H9 (cell line): ENCODE measurements around the gene COL4A2. TPM values are rescaled to one million over a fixed set of nuclear protein-coding genes. Genes with fewer than 3 reads are reported as not detected.

Source experiments
- DNase-seq: peaks from one replicate; pipeline ENCODE4 v3.0.0-alpha.2; 2017
- H2AFZ ChIP-seq: one replicate; pipeline ENCODE4 v1.6.1; 2013; ENCODE audit warnings: mild to moderate bottlenecking, low read length, control low read depth, moderate library complexity
- H2AK5ac ChIP-seq: 2 replicates; pipeline ENCODE4 v1.6.1; 2013; ENCODE audit warnings: low read length, control low read depth, mixed read lengths; ENCODE audit not compliant: insufficient read length
- H2BK120ac ChIP-seq: one replicate; pipeline ENCODE4 v1.6.1; 2013; ENCODE audit warnings: low read depth, mild to moderate bottlenecking, low read length, control low read depth, inconsistent platforms; ENCODE audit not compliant: poor library complexity, severe bottlenecking
- H2BK12ac ChIP-seq: 2 replicates; pipeline ENCODE4 v1.6.1; 2013; ENCODE audit warnings: low read length, control low read depth, mixed read lengths, low read depth; ENCODE audit not compliant: insufficient read length
- H2BK15ac ChIP-seq: 2 replicates; pipeline ENCODE4 v1.6.1; 2013; ENCODE audit warnings: low read depth, low read length, control low read depth
- H2BK20ac ChIP-seq: one replicate; pipeline ENCODE4 v1.6.1; 2013; ENCODE audit warnings: low read depth, mild to moderate bottlenecking, low read length, control low read depth, inconsistent platforms; ENCODE audit not compliant: poor library complexity, severe bottlenecking
- H2BK5ac ChIP-seq: 2 replicates; pipeline ENCODE4 v1.6.1; 2013; ENCODE audit warnings: low read length, control low read depth, mixed read lengths; ENCODE audit not compliant: insufficient read length
- H3K14ac ChIP-seq: 2 replicates; pipeline ENCODE4 v1.6.1; 2013; ENCODE audit warnings: low read length, control low read depth; ENCODE audit not compliant: insufficient read depth
- H3K18ac ChIP-seq: 2 replicates; pipeline ENCODE4 v1.6.1; 2013; ENCODE audit warnings: low read depth, mild to moderate bottlenecking, mixed read lengths, low read length, control low read depth; ENCODE audit not compliant: insufficient read length
- H3K23ac ChIP-seq: 2 replicates; pipeline ENCODE4 v1.6.1; 2013; ENCODE audit warnings: low read length, control low read depth, mixed read lengths, low read depth; ENCODE audit not compliant: insufficient read length
- H3K23me2 ChIP-seq: 2 replicates; pipeline ENCODE4 v1.6.1; 2013; ENCODE audit warnings: low read depth, mild to moderate bottlenecking, mixed read lengths, low read length, control low read depth; ENCODE audit not compliant: insufficient read length, poor library complexity, severe bottlenecking
- H3K27ac ChIP-seq: 2 replicates; pipeline ENCODE4 v1.5.1; 2013; ENCODE audit warnings: low read length, control low read depth, mixed read lengths, low read depth; ENCODE audit not compliant: insufficient read length
- H3K27me3 ChIP-seq: 2 replicates; pipeline ENCODE4 v1.6.1; 2013; ENCODE audit warnings: low read length, control low read depth, inconsistent platforms; ENCODE audit not compliant: insufficient read depth
- H3K4ac ChIP-seq: 2 replicates; pipeline ENCODE4 v1.6.1; 2013; ENCODE audit warnings: low read depth, mild to moderate bottlenecking, control low read depth, inconsistent platforms, low read length, moderate library complexity
- H3K4me1 ChIP-seq: 2 replicates; pipeline ENCODE4 v1.6.1; 2013; ENCODE audit warnings: low read length, control low read depth, inconsistent platforms; ENCODE audit not compliant: insufficient read depth
- H3K4me2 ChIP-seq: 2 replicates; pipeline ENCODE4 v1.6.1; 2013; ENCODE audit warnings: low read length, control low read depth, mixed read lengths; ENCODE audit not compliant: insufficient read length, insufficient read depth
- H3K56ac ChIP-seq: 2 replicates; pipeline ENCODE4 v1.6.1; 2013; ENCODE audit warnings: low read depth, mild to moderate bottlenecking, mixed read lengths, low read length, control low read depth; ENCODE audit not compliant: insufficient read length
- H3K79me1 ChIP-seq: 2 replicates; pipeline ENCODE4 v1.6.1; 2013; ENCODE audit warnings: low read depth, mild to moderate bottlenecking, moderate library complexity, low read length, control low read depth, inconsistent platforms; ENCODE audit not compliant: insufficient read depth, poor library complexity, severe bottlenecking
- H3K79me2 ChIP-seq: 2 replicates; pipeline ENCODE4 v1.6.1; 2013; ENCODE audit warnings: low read length, control low read depth, inconsistent platforms; ENCODE audit not compliant: insufficient read depth
- H3K9ac ChIP-seq: 2 replicates; pipeline ENCODE4 v1.6.1; 2013; ENCODE audit warnings: low read length, control low read depth, mixed read lengths; ENCODE audit not compliant: insufficient read length; ENCODE audit errors: extremely low read depth
- H3K9me3 ChIP-seq: one replicate; pipeline ENCODE4 v1.6.1; 2013; ENCODE audit warnings: low read depth, low read length, inconsistent platforms; ENCODE audit not compliant: control insufficient read depth
- H3T11ph ChIP-seq: one replicate; pipeline ENCODE4 v1.6.1; 2013; ENCODE audit warnings: mild to moderate bottlenecking, low read length, control low read depth, inconsistent platforms
- H4K20me1 ChIP-seq: one replicate; pipeline ENCODE4 v1.6.1; 2013; ENCODE audit not compliant: control insufficient read depth, insufficient read length, insufficient read depth
- H4K5ac ChIP-seq: 2 replicates; pipeline ENCODE4 v1.6.1; 2013; ENCODE audit warnings: low read depth, mild to moderate bottlenecking, mixed read lengths, low read length, control low read depth; ENCODE audit not compliant: insufficient read length
- H4K8ac ChIP-seq: replicated peaks from 2 replicates; pipeline ENCODE4 v1.6.1; 2013; ENCODE audit warnings: low read length, control low read depth, mixed read lengths, low read depth; ENCODE audit not compliant: insufficient read length
- H4K91ac ChIP-seq: 2 replicates; pipeline ENCODE4 v1.6.1; 2013; ENCODE audit warnings: low read depth, mild to moderate bottlenecking, moderate library complexity, mixed read lengths, low read length, control low read depth; ENCODE audit not compliant: insufficient read length
- H3K27ac Mint-ChIP-seq, 3 experiments: 2 replicates in 2 of 3; 3 replicates in 1 of 3; pipeline ENCODE4 v1.8.0; 2020 to 2021; ENCODE audit warnings: mixed read lengths in 3 of 3, mild to moderate bottlenecking in 1 of 3, moderate library complexity in 1 of 3
- H3K27me3 Mint-ChIP-seq: 2 replicates; pipeline ENCODE4 v1.8.0; 2021; ENCODE audit warnings: low read depth, mild to moderate bottlenecking, moderate library complexity, mixed read lengths
- H3K36me3 Mint-ChIP-seq, 3 experiments: 2 replicates in 2 of 3; 3 replicates in 1 of 3; pipeline ENCODE4 v1.8.0; 2020 to 2021; ENCODE audit warnings: low read depth in 3 of 3, mixed read lengths in 3 of 3; ENCODE audit not compliant: insufficient read depth in 1 of 3
- H3K4me1 Mint-ChIP-seq, 2 experiments: 2 replicates each; pipeline ENCODE4 v1.8.0; 2020; ENCODE audit warnings: mixed read lengths in 2 of 2
- H3K4me3 Mint-ChIP-seq, 2 experiments: 2 replicates in 1 of 2; 3 replicates in 1 of 2; pipeline ENCODE4 v1.8.0; 2020 to 2021; ENCODE audit warnings: mild to moderate bottlenecking in 2 of 2, mixed read lengths in 2 of 2, moderate library complexity in 1 of 2
- H3K9me3 Mint-ChIP-seq, 2 experiments: 2 replicates in 1 of 2; 3 replicates in 1 of 2; pipeline ENCODE4 v1.8.0; 2020; ENCODE audit warnings: mild to moderate bottlenecking in 2 of 2, mixed read lengths in 2 of 2, moderate library complexity in 1 of 2
- CTCF ChIP-seq: fragments of 200-600 bp; sonication (generic); conservative IDR thresholded peaks from 3 replicates; pipeline ENCODE4 v1.8.0; 2021; ENCODE audit warnings: antibody characterized with exemption, mild to moderate bottlenecking
- WGBS: extraction: QIAGEN DNeasy Blood & Tissue Kit; methylation state at CpG from one replicate; pipeline ENCODE4 v1.1.7; 2013; ENCODE audit warnings: missing lambda C conversion rate, low lambda C conversion rate, mixed read lengths; ENCODE audit not compliant: insufficient read length; ENCODE audit errors: extremely low coverage; 5-methylcytosine and 5-hydroxymethylcytosine counted together
- total RNA-seq: library from RNA; stranded (reverse); gene quantifications from 2 replicates; pipeline ENCODE4 v1.2.1, GENCODE V29; 2021

COL4A2 gene
- total RNA-seq, 1 experiment from 2014 or later, result 76.5 TPM

GRCh38 chr13:110302997-110303396 lies 4.1 kb upstream of the COL4A2 start:
- no peak overlapping the region for H3T11ph ChIP-seq
- H3K27ac ChIP-seq, result no peak overlapping the region
- H4K20me1 ChIP-seq, result no peaks in the 10 kb centered on the region
- H3K4me1 Mint-ChIP-seq, result peaks cover 43% of the 10 kb centered on the region in 2 experiments
- no peak overlapping the region for H2BK5ac ChIP-seq
- no peak overlapping the region for H2AK5ac ChIP-seq
- no peak overlapping the region for H3K4ac ChIP-seq
- H2BK12ac ChIP-seq, result no peak overlapping the region
- H3K27me3 ChIP-seq, result no peaks in the 10 kb centered on the region; the same call in 1 of the 2 replicates
- H3K14ac ChIP-seq, result no peak overlapping the region
- peaks cover 0 to 2% (median 2%) of the 10 kb centered on the region in 3 experiments; a peak in 5 of 7 replicates for H3K36me3 Mint-ChIP-seq
- no peak overlapping the region for H2BK15ac ChIP-seq
- H3K4me1 ChIP-seq, result no peaks in the 10 kb centered on the region; the same call in 1 of the 2 replicates
- H4K8ac ChIP-seq, result no peak overlapping the region
- H3K9ac ChIP-seq, result no peak overlapping the region
- no peak overlapping the region for H3K18ac ChIP-seq
- H3K27ac Mint-ChIP-seq, result no peak overlapping the region
- no peaks in the 10 kb centered on the region for H3K9me3 ChIP-seq
- H2BK20ac ChIP-seq, result no peak overlapping the region
- H3K79me1 ChIP-seq, result no peaks in the 10 kb centered on the region
- H4K91ac ChIP-seq, result no peak overlapping the region
- no peak overlapping the region for H4K5ac ChIP-seq
- peaks cover 7% of the 10 kb centered on the region for H3K23me2 ChIP-seq
- no CpG with 5 or more reads among the region's 2 CpGs for WGBS
- H3K27me3 Mint-ChIP-seq, result peaks cover 26% of the 10 kb centered on the region
- H3K4me3 Mint-ChIP-seq, result no peak overlapping the region
- H3K56ac ChIP-seq, result no peak overlapping the region
- no peak overlapping the region for H2AFZ ChIP-seq
- H3K23ac ChIP-seq, result no peak overlapping the region
- H3K9me3 Mint-ChIP-seq, result no peaks in the 10 kb centered on the region; a peak in 1 of 5 replicates
- H2BK120ac ChIP-seq, result no peak overlapping the region
- H3K79me2 ChIP-seq, result peaks cover 2% of the 10 kb centered on the region; the same call in 1 of the 2 replicates
- no peak overlapping the region for H3K4me2 ChIP-seq
- no peak for TF ChIP-seq CTCF
- no peak for DNase-seq
